Measurements from ENCODE around the gene DGKI.

Gene DGKI

GRCh38 chr7:137771679-137772078 lies 75.1 kb downstream of the DGKI start:
- no peak overlapping the region for H3K27ac ChIP-seq

GRCh38 chr7:137771273-137771672 lies 75.5 kb downstream of the DGKI start:
- no peak overlapping the region for H3K27ac ChIP-seq
- no peak overlapping the region for H3K9ac ChIP-seq
- no peaks in the 10 kb centered on the region for H4K20me1 ChIP-seq
- H3K4me2 ChIP-seq = no peak overlapping the region
- no peaks in the 10 kb centered on the region for H3K36me3 ChIP-seq
- H3K27me3 ChIP-seq = no peaks in the 10 kb centered on the region
- peaks cover 9% of the 10 kb centered on the region; the same call in 1 of the 2 replicates for H3K4me1 ChIP-seq
- H3K4me3 ChIP-seq = no peak overlapping the region
- no peaks in the 10 kb centered on the region for H3K9me3 ChIP-seq
- no peak for TF ChIP-seq Cebpa-rat (IDR thresholded peaks at IDR 0.05)

More at GRCh38 chr7:137771679-137772078, 75.1 kb downstream of the DGKI start:
- no peaks in the 10 kb centered on the region for H3K27me3 ChIP-seq
- no peak overlapping the region for H3K4me3 ChIP-seq
- peaks cover 9% of the 10 kb centered on the region; the same call in 1 of the 2 replicates for H3K4me1 ChIP-seq
- H3K9ac ChIP-seq = no peak overlapping the region
- H3K9me3 ChIP-seq = no peaks in the 10 kb centered on the region
- TF ChIP-seq Cebpa-rat (IDR thresholded peaks at IDR 0.05) = no peak
- no peaks in the 10 kb centered on the region for H4K20me1 ChIP-seq
- no peaks in the 10 kb centered on the region for H3K36me3 ChIP-seq
- no peak overlapping the region for H3K4me2 ChIP-seq

- H3K27ac ChIP-seq = no peak overlapping the region
- H3K4me1 ChIP-seq = peaks cover 9% of the 10 kb centered on the region; the same call in 1 of the 2 replicates
- H3K4me3 ChIP-seq = no peak overlapping the region
- no peaks in the 10 kb centered on the region for H3K36me3 ChIP-seq
- no peaks in the 10 kb centered on the region for H3K9me3 ChIP-seq
- H4K20me1 ChIP-seq = no peaks in the 10 kb centered on the region
- H3K9ac ChIP-seq = no peak overlapping the region
- H3K4me2 ChIP-seq = no peak overlapping the region
- TF ChIP-seq Cebpa-rat (IDR thresholded peaks at IDR 0.05) = no peak
- no peaks in the 10 kb centered on the region for H3K27me3 ChIP-seq
Observed at GRCh38 chr7:137768366-137768765, 78.4 kb downstream of the DGKI start.

- Histone ChIP-seq H3K36me3 (no peaks in the 10 kb centered on the region), H3K27me3 (no peaks in the 10 kb centered on the region), H4K20me1 (no peaks in the 10 kb centered on the region), H3K4me1 (peaks cover 9% of the 10 kb centered on the region), H3K4me3 (no peak overlapping the region), H3K9ac (no peak overlapping the region), H3K27ac (no peak overlapping the region), H3K4me2 (no peak overlapping the region), H3K9me3 (no peaks in the 10 kb centered on the region; the same call in 1 of the 2 replicates)
- no peak for TF ChIP-seq Cebpa-rat (IDR thresholded peaks at IDR 0.05)
Observed at GRCh38 chr7:137762334-137762733, 84.4 kb downstream of the DGKI start.

GRCh38 chr7:137760111-137760510 lies 86.7 kb downstream of the DGKI start:
- H3K9ac ChIP-seq = no peak overlapping the region
- H3K4me3 ChIP-seq = no peak overlapping the region
- H3K4me1 ChIP-seq = peaks cover 31% of the 10 kb centered on the region
- H4K20me1 ChIP-seq = no peaks in the 10 kb centered on the region
- H3K4me2 ChIP-seq = no peak overlapping the region
- H3K9me3 ChIP-seq = no peaks in the 10 kb centered on the region; the same call in 1 of the 2 replicates
- no peaks in the 10 kb centered on the region for H3K27me3 ChIP-seq
- no peak overlapping the region for H3K27ac ChIP-seq
- TF ChIP-seq Cebpa-rat (IDR thresholded peaks at IDR 0.05) = no peak
- no peaks in the 10 kb centered on the region for H3K36me3 ChIP-seq

GRCh38 chr7:137757146-137757925 lies 89.4 kb downstream of the DGKI start:
- H3K4me2 ChIP-seq = peak overlapping the region; percentile 76
- H3K9me3 ChIP-seq = no peaks in the 10 kb centered on the region; the same call in 1 of the 2 replicates
- no peaks in the 10 kb centered on the region for H3K36me3 ChIP-seq
- H3K9ac ChIP-seq = no peak overlapping the region
- H3K4me3 ChIP-seq = no peak overlapping the region
- H4K20me1 ChIP-seq = no peaks in the 10 kb centered on the region
- H3K4me1 ChIP-seq = peaks cover 57% of the 10 kb centered on the region
- H3K27me3 ChIP-seq = no peaks in the 10 kb centered on the region
- no peak for TF ChIP-seq Cebpa-rat (IDR thresholded peaks at IDR 0.05)
- H3K27ac ChIP-seq = peak overlapping the region; percentile 62; the same call in 1 of the 2 replicates

GRCh38 chr7:137755846-137756651 lies 90.7 kb downstream of the DGKI start:
- Histone ChIP-seq H3K27ac (peak overlapping the region; percentile 62), H3K9ac (0 out of 2 replicates have a peak overlapping the region, but pooled peaks have one; percentile 0), H3K4me2 (peak overlapping the region; percentile 76), H4K20me1 (no peaks in the 10 kb centered on the region), H3K36me3 (no peaks in the 10 kb centered on the region), H3K27me3 (no peaks in the 10 kb centered on the region), H3K4me3 (0 out of 2 replicates have a peak overlapping the region, but pooled peaks have one; percentile 6), H3K4me1 (peaks cover 57% of the 10 kb centered on the region), H3K9me3 (no peaks in the 10 kb centered on the region; the same call in 1 of the 2 replicates)
- no peak for TF ChIP-seq Cebpa-rat (IDR thresholded peaks at IDR 0.05)

GRCh38 chr7:137755427-137755826 lies 91.3 kb downstream of the DGKI start:
- H3K27me3 ChIP-seq = no peaks in the 10 kb centered on the region
- H3K4me1 ChIP-seq = peaks cover 61% of the 10 kb centered on the region
- peak overlapping the region; percentile 62 for H3K27ac ChIP-seq
- peak overlapping the region; percentile 6; the same call in 1 of the 2 replicates for H3K4me3 ChIP-seq
- H3K9me3 ChIP-seq = no peaks in the 10 kb centered on the region; the same call in 1 of the 2 replicates
- 0 out of 2 replicates have a peak overlapping the region, but pooled peaks have one; percentile 0 for H3K9ac ChIP-seq
- peak overlapping the region; percentile 76 for H3K4me2 ChIP-seq
- no peaks in the 10 kb centered on the region for H4K20me1 ChIP-seq
- TF ChIP-seq Cebpa-rat (IDR thresholded peaks at IDR 0.05) = no peak
- H3K36me3 ChIP-seq = no peaks in the 10 kb centered on the region

- no peaks in the 10 kb centered on the region for H3K36me3 ChIP-seq
- H3K9ac ChIP-seq = peak overlapping the region; percentile 38; the same call in 1 of the 2 replicates
- no peaks in the 10 kb centered on the region; the same call in 1 of the 2 replicates for H3K9me3 ChIP-seq
- H3K4me1 ChIP-seq = peaks cover 62% of the 10 kb centered on the region
- no peaks in the 10 kb centered on the region for H3K27me3 ChIP-seq
- peak overlapping the region; percentile 42; the same call in 1 of the 2 replicates for H3K4me3 ChIP-seq
- peak overlapping the region; percentile 76 for H3K4me2 ChIP-seq
- H4K20me1 ChIP-seq = no peaks in the 10 kb centered on the region
- TF ChIP-seq Cebpa-rat (IDR thresholded peaks at IDR 0.05) = no peak
- H3K27ac ChIP-seq = peak overlapping the region; percentile 62
Observed at GRCh38 chr7:137753948-137754851, 92.6 kb downstream of the DGKI start.

Measured in BLaER1 (cell line).